GM21786 (cell line): ENCODE data around the gene GSG1.
A peak's percentile ranks its signal among the peaks of the same experiment; 100 is the strongest.
"Not testable (repeated sequence)": the region's sequence is repeated elsewhere in the genome, so short reads cannot be mapped to it uniquely, and the experiment has no call there.

Source experiments
- ATAC-seq: cut with Tn5 transposase; IDR thresholded peaks from one replicate; pipeline ENCODE4 v1.9.1; 2021; ENCODE audit not compliant: unreplicated experiment

Gene GSG1

DNA sequence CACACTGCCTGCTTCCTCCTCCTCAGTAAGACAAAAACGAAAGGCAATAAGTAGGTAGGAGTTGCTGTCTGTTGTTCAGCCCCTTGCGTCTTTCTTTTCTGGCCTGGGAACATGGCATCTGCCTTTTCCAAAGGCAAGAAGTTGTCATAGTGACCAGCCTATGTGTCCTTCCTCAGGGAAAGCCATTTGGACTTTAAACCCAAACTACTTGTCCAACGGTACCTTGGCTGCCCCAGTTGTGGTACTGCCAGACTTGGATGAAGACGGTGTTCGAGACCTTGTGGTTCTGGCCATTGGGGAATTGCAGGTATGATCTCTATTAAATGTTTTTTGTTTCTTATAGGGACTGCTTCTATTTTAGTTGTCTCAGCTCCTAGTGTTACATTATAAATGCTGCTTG, 40.8 kb downstream of the GSG1 start:
- no peak for ATAC-seq

DNA sequence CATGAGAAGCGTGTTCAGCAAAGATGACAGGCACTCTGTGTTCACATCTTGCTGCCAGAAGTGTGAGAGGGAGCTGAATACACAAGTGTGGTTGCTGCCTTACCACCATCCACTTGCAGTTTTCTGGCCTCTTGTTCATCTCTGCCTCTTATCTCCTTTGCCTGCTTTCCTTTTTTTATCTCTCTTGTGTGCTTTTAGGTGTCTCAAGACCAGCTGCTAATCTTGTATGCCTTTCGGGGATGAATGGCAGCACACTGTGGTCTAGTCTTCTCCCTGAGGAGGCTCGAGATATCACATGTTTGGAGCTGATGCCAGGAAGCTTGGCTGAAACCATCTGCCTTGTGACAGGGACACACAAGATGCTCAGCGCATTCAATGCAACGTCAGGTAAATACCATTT, 42.1 kb downstream of the GSG1 start:
- no peak for ATAC-seq

DNA sequence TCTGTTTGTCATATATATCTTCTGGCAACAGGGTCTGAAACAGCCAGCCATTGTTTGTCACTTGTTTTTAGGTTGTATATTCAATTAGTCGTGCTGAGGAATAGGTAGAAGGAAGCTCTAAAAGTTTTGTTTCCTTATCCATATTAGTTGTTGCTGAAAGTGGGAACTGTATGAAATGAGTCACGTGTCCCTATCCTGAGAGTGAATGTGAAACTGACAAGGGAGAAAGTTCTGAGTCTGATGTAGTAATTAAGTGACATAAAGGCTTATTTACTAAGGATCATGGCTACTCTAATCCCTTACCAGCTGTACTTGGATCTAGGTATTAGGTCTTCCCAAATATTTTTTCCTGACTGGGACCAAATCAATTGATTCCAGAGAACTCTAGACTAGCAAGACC, 42.9 kb downstream of the GSG1 start:
- no peak for ATAC-seq

DNA sequence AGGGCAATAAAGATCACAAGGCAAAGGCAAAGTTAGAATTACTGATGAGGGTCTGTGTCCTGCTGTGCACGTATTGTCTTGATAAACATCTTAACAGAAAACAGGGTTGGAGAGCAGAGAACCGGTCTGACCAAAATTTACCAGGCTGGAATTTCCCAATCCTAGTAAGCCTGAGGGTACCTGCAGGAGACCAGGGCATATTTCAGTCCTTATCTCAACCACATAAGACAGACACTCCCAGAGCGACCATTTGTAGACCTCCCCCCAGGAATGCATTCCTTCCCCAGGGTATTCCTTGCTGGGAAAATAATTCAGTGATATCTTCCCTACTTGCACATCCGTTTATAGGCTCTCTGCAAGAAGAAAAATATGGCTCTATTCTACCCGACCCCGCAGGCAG, 49.9 kb downstream of the GSG1 start:
- not testable (repeated sequence) for ATAC-seq

DNA sequence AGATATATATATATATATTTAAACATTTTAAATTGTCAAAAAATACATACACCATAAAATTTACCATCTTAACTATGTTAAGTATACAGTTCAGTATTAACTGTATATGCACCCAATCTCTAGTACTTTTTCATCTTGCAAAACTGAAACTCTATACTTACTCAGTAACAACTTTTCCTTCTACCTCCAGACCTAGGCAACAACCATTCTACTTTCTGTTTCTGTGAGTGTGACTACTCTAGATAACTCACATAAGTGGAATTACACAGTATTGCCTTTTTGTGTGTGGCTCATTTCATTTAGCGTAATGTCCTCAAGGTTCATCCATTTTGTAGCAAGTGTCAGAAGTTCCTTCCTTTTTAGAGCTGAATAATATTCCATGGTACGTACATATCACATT, 51.0 kb downstream of the GSG1 start:
- no peak for ATAC-seq

DNA sequence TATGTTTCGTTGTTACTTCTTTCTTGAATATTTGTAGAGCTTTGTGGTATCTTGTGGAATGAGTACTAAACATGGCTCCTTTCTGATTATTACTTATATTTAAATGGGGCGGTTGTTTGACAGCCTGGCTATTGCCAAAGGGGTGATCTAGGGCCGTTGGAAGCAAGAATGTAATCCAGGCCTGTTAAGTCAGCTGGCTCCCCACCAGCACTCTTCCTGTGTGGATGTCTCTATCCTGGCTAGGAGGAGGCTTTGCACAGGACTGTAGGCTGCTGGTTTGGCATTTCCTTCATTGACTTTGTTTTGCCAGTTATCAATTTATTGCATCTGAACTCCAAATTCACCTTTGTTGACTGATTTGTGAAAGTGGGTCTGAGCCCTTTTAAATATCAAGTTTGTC, 53.7 kb downstream of the GSG1 start:
- ATAC-seq, result no peak

DNA sequence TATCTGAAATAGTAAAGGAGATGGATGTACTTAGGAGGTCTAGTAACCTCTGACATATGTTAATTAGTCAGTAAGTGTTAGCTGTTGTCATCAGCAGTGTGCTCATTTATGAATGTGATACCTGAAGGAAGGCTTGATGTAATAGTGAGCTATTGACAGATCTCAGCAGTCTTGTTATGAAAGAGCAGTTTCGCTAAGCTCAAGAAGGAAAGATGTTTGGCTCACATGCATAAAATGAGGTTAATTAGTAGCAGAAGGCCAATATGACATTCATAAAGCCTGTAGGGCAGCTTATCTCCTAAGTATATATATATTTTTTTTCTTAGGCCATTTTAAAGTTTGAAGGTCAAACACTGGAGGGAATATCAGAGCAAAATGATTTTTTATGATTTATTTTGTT, 56.5 kb downstream of the GSG1 start:
- no peak for ATAC-seq

DNA sequence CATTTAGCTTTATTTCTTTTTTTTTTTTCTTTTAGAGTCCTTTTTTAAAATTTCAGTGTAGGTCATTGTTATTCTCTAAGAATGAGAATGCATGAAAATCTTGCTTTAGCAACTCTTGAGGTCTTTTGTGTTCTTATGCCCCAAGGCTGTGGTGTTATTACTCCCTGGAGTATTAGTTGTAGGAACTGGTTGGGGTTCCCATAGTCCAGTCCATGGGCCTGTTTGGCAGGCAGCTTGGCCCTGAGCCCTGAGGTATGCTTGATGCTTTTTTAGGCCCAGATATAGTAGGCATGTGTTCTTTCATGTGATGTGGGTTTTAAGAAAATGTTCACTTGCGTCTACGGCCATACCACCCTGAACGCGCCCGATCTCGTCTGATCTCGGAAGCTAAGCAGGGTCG, 57.7 kb downstream of the GSG1 start:
- ATAC-seq, result no peak

DNA sequence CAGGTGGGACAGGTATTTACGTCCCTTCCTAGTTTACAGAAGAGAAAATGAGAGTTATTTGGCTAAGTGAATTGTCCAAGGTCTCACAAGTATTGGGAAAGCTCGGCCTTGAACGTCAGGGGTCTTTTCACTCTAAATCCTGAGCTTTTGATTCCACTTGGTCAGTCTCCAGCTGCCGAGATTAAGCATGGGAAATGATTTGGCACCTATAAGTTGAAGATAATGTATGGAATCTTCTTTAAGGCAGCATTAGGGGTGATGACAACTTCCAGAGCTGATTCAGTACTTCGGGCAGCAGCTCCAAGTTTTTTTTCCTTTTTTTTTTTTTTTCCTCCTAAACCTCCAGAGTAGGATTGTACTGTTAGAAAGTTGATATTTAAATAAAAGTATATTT, 58.6 kb downstream of the GSG1 start:
- no peak for ATAC-seq

DNA sequence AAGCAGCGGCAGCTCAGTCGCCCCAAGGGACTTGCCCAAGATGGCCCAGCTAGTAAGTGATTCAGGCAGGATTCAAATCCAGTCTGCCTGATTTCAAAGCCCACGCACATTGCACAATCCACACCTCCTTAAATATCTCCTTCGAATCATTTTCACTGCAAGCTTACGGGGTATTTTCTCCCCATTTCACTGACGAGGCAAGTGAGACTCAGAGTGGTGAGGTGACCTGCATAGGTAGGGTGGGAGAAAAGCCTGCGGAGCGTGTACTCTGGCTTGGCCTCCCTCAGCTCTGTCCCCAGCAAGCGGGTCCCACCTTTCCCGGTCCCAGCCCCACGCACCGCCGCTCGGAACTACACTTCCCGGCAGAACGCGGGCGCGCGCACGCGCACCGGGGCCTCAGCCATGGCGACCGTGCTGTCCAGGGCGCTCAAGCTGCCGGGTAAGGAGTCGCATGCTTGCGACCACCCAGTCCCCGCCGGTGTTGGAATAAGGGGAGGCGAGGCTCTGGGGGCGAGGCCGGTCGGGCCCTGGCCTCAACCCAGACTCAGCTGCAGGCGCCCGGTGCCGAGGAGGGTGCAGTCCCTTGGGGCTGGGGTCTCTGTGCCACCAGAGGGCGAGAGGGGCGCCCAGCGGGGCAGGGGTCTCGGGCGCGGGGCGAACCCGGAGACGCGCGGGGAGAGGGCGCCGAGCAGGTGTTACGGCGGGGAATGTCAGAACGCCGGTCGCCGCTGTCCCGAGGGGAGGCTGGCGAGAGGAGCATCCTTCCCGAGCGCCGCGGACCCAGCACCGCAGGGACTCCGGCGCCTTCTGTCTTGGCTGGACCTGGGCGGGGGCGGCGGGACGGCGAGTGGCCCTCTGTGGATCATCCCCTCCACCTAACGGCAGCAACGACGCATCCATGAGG, 59.2 kb downstream of the GSG1 start, which contains the start of gene FAM234B:
TSS of gene FAM234B (plus strand) at position 380 of the 904 bp plus-strand sequence. CDS start at position 403, 23 bp downstream.
- ATAC-seq, result peak; percentile 80

DNA sequence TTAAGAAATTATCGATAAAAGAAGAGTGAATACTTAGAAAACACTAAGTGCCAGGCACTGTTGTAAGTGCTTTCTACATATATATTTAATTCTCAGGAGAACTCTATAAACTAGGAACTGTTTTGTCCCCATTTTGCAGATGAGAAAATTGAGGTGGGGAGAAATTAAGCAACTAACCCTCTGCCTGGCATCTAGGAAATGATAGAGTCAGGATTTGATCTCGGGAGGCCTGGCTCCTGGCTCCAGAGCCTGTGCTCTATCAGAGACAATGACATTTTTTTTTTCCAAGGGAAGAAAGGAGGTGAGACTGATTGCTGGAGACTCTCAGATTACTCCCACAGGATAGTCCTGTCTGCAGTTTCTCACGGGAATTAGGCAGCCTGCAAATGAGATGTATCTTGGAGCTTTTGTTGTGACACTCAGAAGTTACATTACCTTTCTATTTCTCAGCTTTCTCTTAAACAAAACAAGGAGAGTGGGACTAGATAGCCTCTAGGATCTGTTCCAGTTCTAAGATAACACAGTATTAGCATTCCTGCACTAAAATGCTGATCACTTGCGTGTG, 60.7 kb downstream of the GSG1 start:
- no peak for ATAC-seq

DNA sequence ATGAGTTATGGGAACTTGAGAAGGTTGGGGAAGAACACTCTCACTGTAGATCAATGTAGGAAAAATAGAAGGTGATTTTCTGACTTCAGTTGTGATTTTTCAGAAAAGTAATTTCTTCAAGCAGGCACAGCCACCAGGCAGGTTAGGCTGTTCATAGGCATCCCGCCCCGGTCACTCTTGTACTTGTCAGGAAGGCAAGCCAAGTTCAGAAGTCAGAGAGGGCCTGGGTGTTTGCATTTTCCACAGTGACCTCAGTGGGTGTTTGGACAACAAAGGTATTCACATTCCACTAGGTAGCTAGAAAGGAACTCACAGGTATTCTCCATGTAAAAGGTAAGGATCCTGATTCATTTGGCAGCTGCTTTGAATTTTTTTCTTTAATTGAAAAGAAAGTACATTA, 62.2 kb downstream of the GSG1 start:
- no peak for ATAC-seq

DNA sequence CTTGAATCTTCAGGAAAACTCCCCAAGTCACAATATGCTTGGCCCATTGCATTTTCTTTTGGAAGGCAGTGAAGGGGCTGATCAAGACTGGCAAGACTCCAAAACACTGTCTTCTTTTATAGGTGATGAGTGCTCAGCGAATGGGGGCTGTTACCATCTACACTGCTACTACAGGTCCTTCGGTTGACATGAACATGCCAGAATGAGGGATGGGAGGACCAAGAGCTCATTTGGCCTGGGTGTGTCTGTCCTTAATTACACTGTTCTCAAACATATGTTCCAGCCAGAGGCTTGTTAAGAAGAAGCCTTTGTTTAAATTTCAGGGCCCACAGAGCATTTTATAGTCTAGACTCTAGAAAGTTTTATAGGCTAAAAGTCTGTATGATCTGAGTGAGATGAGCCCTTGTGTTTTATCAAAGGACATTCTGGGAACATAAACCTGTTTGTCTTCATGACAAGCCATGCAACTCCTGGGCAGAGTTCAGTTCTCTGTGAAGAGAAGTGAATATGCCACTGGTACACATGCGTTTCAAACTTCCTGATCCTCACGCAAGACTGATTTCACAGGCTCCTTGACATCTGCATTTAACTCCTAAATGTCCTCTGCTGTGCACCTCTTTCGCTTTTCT, 64.0 kb downstream of the GSG1 start:
- no peak for ATAC-seq

DNA sequence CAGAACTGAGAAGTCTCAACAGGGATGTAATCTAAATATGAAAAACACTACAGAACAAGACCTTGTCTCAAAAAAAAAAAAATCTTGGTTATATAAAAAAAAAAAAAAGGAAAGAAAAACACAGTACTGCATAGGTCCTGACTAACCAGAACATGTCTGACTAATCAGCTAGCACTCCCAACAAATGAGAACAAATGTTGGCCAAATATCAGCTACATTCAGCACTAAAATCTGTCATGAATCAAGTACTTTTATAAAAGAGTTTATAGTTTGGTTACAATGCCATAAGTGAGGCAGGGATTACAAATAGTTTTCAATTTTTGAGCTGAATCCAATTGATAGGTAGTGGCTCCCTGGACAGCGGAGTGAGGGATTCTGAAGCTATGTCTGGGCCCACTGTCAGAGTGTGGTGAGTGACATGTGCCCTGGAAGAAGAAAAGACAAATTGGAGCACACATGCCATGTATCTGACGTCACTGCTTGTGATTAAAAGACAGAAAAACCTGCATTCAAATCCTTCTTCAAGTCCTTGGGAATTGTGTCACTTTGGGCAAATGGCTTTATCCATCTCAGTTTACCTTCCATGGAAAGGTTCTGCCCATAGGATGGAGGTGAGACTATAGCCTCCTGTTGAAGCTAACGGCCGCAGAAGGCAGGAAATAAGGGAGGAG, 64.8 kb downstream of the GSG1 start:
- ATAC-seq, result no peak

DNA sequence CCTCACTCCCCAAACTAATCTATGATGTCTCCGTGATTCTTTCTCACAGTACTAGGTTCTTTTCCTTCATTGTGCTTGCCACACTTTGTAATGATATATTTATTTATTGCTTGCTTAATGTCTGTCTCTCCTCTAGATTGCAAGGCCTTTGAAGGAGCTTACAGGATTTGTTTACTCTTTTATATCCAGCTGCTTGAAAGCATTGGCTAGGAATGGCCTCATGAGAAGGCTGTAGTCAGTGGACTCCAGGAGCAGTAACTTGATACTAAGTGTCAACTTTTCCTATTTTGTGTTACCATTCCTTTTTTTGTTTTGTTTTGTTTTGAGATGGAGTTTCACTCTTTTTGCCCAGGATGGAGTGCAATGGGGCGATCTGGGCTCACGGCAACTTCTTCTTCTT, 66.6 kb downstream of the GSG1 start:
- ATAC-seq, result no peak

DNA sequence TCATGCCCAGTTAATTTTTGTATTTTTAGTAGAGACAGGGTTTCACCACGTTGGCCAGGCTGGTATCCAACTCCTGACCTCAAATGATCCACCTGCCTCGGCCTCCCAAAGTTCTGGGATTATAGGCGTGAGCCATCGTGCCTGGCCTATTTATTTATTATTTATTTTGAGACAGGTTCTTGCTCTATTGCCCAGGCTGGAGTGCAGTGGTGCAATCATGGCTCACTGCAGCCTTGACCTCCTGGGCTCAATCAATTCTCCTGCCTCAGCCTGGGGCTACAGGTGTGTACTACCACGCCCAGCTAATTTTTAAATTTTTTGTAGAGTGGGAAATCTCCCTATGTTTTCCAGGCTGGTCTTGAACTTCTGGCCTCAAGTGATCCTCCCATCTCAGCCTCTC, 68.1 kb downstream of the GSG1 start:
- ATAC-seq, result not testable (repeated sequence)
